ENCODE measurements around the gene HARS2. TPM values are rescaled to one million over a fixed set of nuclear protein-coding genes. Genes with fewer than 3 reads are reported as not detected.
A peak's percentile ranks its signal among the peaks of the same experiment; 100 is the strongest.
"Not testable (repeated sequence)": the region's sequence is repeated elsewhere in the genome, so short reads cannot be mapped to it uniquely, and the experiment has no call there.

Gene HARS2
- total RNA-seq, 4 donors from 2014 or later = 29.3 to 31.8 (median 30.1) TPM

- H3K27ac ChIP-seq = no peak overlapping the region
Measured at GRCh38 chr5:140718266-140718592, 27.0 kb downstream of the HARS2 start.

DNA sequence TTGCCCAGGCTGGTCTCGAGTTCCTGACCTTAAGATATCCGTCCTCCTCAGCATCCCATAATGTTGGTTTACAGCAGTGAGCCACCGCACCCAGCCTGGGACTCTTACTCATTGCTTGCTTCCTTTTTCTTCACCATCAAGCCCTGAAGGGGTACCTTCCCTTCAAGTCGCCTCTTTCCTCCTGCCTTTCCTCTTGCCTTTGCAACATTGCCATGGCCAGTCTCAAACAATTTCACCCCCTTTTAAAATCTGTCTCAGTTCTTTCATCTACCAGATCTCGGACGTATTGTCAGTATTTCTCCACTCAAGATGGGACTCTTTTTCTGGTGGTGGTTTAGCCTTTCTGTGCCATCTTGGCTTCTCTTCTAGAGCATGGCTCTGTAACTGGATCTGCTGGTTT, 29.5 kb downstream of the HARS2 start:
- H3K27me3 ChIP-seq; H3K27ac ChIP-seq; DNase-seq; H3K4me1 ChIP-seq; H3K36me3 ChIP-seq; H3K9me3 ChIP-seq; H3K4me3 ChIP-seq (replicated peaks in 1 of 3); intact Hi-C loops (cut with DNase I): not testable (repeated sequence)
- WGBS, 2 donors = 52 to 62% methylated on average over 6 of the region's 6 CpGs

More at GRCh38 chr5:140718266-140718592, 27.0 kb downstream of the HARS2 start:
- no peaks in the 10 kb centered on the region for H3K9me3 ChIP-seq
- 71 to 81% methylated on average over 7 of the region's 7 CpGs for WGBS, 2 donors
- TF ChIP-seq POLR2A (IDR thresholded peaks at IDR 0.05) = no peak
- TF ChIP-seq, protein P1, sequence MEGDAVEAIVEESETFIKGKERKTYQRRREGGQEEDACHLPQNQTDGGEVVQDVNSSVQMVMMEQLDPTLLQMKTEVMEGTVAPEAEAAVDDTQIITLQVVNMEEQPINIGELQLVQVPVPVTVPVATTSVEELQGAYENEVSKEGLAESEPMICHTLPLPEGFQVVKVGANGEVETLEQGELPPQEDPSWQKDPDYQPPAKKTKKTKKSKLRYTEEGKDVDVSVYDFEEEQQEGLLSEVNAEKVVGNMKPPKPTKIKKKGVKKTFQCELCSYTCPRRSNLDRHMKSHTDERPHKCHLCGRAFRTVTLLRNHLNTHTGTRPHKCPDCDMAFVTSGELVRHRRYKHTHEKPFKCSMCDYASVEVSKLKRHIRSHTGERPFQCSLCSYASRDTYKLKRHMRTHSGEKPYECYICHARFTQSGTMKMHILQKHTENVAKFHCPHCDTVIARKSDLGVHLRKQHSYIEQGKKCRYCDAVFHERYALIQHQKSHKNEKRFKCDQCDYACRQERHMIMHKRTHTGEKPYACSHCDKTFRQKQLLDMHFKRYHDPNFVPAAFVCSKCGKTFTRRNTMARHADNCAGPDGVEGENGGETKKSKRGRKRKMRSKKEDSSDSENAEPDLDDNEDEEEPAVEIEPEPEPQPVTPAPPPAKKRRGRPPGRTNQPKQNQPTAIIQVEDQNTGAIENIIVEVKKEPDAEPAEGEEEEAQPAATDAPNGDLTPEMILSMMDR (IDR thresholded peaks at IDR 0.05) = no peak
- no peak overlapping the region for H3K4me3 ChIP-seq (replicated peaks in 1 of 3)
- H3K27me3 ChIP-seq = no peaks in the 10 kb centered on the region
- intact Hi-C loops (cut with DNase I) = loop anchor here (5.0 kb wide), 1 partner anchor 346 kb away; no protein-coding TSS in a partner anchor
- no peaks in the 10 kb centered on the region for H3K36me3 ChIP-seq
- DNase-seq = no peak
- H3K4me1 ChIP-seq = no peaks in the 10 kb centered on the region

GRCh38 chr5:140721395-140721794, 30.1 kb downstream of the HARS2 start:
- H3K9me3 ChIP-seq; DNase-seq; intact Hi-C loops (cut with DNase I); H3K4me3 ChIP-seq (replicated peaks in 1 of 3); H3K27ac ChIP-seq; H3K27me3 ChIP-seq; H3K36me3 ChIP-seq; H3K4me1 ChIP-seq: not testable (repeated sequence)
- WGBS, 2 donors = 79 to 88% methylated on average over 5 of the region's 5 CpGs

DNA sequence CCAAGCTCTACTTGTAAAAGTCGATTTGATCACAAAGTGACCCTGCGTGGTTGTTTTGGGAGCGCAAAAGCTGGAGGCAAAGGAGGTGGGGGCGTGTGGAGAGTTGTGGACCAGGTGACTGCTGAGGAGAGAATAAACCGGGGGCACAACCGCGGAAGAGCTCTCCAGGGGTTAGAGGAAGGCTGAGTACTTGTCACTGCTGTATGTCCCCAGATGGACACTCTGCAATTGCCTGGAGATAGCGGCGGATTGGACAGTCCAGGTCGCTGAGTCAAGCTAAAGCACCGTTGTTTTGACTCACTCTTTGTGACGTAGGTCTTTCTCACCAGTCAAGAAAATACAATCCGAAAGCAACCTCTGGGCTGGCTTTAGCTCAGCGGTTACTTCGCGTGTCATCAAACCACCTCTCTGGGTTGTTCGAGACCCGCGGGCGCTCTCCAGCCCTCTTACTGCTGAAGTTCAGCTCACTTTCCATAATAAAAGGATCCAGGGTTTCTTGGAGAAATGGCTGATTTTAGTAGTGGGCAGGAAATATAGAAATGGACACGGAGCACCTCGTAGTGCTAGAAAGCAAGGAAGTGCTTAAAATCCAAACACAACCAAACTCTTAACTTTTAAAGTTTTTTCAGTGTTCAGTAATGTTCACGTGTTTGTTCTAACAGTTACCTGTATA, 34.7 kb downstream of the HARS2 start:
- Histone ChIP-seq H3K4me1 (no peaks in the 10 kb centered on the region), H3K9me3 (no peaks in the 10 kb centered on the region), H3K27ac (no peak overlapping the region), H3K27me3 (no peaks in the 10 kb centered on the region), H3K36me3 (no peaks in the 10 kb centered on the region), H3K4me3 (replicated peaks in 1 of 3) (no peak overlapping the region)
- intact Hi-C loops (cut with DNase I) = no loop called here
- peak; percentile 55 to 64 for DNase-seq
- TF ChIP-seq, protein P1 (IDR thresholded peaks at IDR 0.05) = no peak
- TF ChIP-seq POLR2A (IDR thresholded peaks at IDR 0.05) = no peak
- 5 to 11% methylated on average over 23 of the region's 23 CpGs for WGBS, 2 donors

DNA sequence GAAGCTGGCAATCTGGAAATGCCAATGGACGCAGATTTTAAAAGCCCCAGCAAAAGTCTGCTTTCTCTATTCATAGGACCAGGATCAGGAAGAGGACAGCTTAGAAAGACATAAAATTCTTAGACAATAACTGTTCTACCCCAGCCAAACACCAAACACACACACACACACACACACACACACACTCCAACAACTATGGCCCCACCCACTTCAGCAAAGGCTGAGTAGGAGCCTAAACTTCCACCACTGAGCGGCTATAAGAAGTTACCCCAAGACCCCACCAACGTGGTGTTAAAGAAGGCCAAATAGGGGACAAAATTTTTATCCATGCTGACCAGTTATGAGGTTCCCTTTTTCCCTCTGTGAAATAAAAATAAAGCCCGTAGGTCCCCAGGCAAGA, 41.8 kb downstream of the HARS2 start:
- Histone ChIP-seq H3K27me3 (no peaks in the 10 kb centered on the region), H3K4me3 (replicated peaks in 1 of 3) (no peak overlapping the region), H3K36me3 (no peaks in the 10 kb centered on the region), H3K9me3 (no peaks in the 10 kb centered on the region), H3K27ac (no peak overlapping the region), H3K4me1 (no peaks in the 10 kb centered on the region)
- intact Hi-C loops (cut with DNase I) = no loop called here
- TF ChIP-seq, protein P1 (IDR thresholded peaks at IDR 0.05) = no peak
- TF ChIP-seq POLR2A (IDR thresholded peaks at IDR 0.05) = no peak
- WGBS, 2 donors = 43 to 66% methylated on average over 4 of the region's 4 CpGs
- no peak for DNase-seq

- Histone ChIP-seq H3K4me1 (no peaks in the 10 kb centered on the region), H3K27me3 (no peaks in the 10 kb centered on the region), H3K27ac (no peak overlapping the region), H3K4me3 (replicated peaks in 1 of 3) (no peak overlapping the region), H3K36me3 (no peaks in the 10 kb centered on the region), H3K9me3 (no peaks in the 10 kb centered on the region)
- no peak for DNase-seq
- 59 to 66% methylated on average over 7 of the region's 7 CpGs for WGBS, 2 donors
- TF ChIP-seq, protein P1 (IDR thresholded peaks at IDR 0.05) = peak in 4 of 6 experiments; percentile 11 to 36 (median 30)
- no peak for TF ChIP-seq POLR2A (IDR thresholded peaks at IDR 0.05)
- intact Hi-C loops (cut with DNase I) = no loop called here
Measured at GRCh38 chr5:140734354-140734753, 43.1 kb downstream of the HARS2 start.
